WTC11 (cell line): ENCODE data around the gene CCNG1. TPM values are rescaled to one million over a fixed set of nuclear protein-coding genes. Genes with fewer than 3 reads are reported as not detected.

Source experiments
- ATAC-seq: fragments of 200-7000 bp; cut with Tn5 transposase; 2 replicates; pipeline ENCODE4 v1.10.0; 2021; ENCODE audit warnings: mild to moderate bottlenecking, moderate library complexity
- CTCF ChIA-PET: fragments of 300-600 bp; sonication (Branson Sonifier 250); formaldehyde crosslinking; loops from one replicate; lab custom pipeline; 2021; ENCODE audit warnings: antibody characterized with exemption; lab: Charles Lee
- POLR2A ChIA-PET: fragments of 350-600 bp; sonication (Branson Sonifier 250); formaldehyde crosslinking; loops from one replicate; lab custom pipeline; 2021; ENCODE audit warnings: antibody characterized with exemption; lab: Charles Lee
- DNase-seq: peaks from one replicate; pipeline ENCODE4 v3.0.0; 2021; ENCODE audit warnings: low spot score
- H3K27ac Mint-ChIP-seq: 2 replicates; pipeline ENCODE4 v1.8.0; 2021; ENCODE audit warnings: mixed read lengths
- H3K27me3 Mint-ChIP-seq: 2 replicates; pipeline ENCODE4 v1.8.0; 2021; ENCODE audit warnings: low read depth, mild to moderate bottlenecking, moderate library complexity, mixed read lengths
- H3K36me3 Mint-ChIP-seq: 2 replicates; pipeline ENCODE4 v1.8.0; 2021; ENCODE audit warnings: mixed read lengths
- H3K4me1 Mint-ChIP-seq: 2 replicates; pipeline ENCODE4 v1.8.0; 2022; ENCODE audit warnings: mixed read lengths
- H3K4me3 Mint-ChIP-seq: 2 replicates; pipeline ENCODE4 v1.8.0; 2021; ENCODE audit warnings: mild to moderate bottlenecking, moderate library complexity, mixed read lengths
- H3K9me3 Mint-ChIP-seq: 2 replicates; pipeline ENCODE4 v1.8.0; 2021; ENCODE audit warnings: mixed read lengths
- ATF1 ChIP-seq: sonication (generic); formaldehyde crosslinking; IDR thresholded peaks from 2 replicates; pipeline ENCODE4 v1.8.1; 2023; ENCODE audit warnings: mild to moderate bottlenecking, moderate library complexity, missing genetic modification reagents
- FOXP1 ChIP-seq: sonication (generic); formaldehyde crosslinking; IDR thresholded peaks from 2 replicates; pipeline ENCODE4 v1.8.0; 2022; ENCODE audit warnings: missing genetic modification reagents, mild to moderate bottlenecking, moderate library complexity, borderline replicate concordance
- GABPB1 ChIP-seq: sonication (generic); formaldehyde crosslinking; IDR thresholded peaks from 2 replicates; pipeline ENCODE4 v1.8.1; 2023; ENCODE audit warnings: mild to moderate bottlenecking, missing genetic modification reagents
- JUN ChIP-seq: sonication (generic); formaldehyde crosslinking; IDR thresholded peaks from 2 replicates; pipeline ENCODE4 v1.8.0; 2023; ENCODE audit warnings: mild to moderate bottlenecking, missing genetic modification reagents
- OVOL2 ChIP-seq: fragments of 250-450 bp; sonication (Bioruptor Pico); IDR thresholded peaks from 2 replicates; pipeline ENCODE4 v1.9.0; 2021; ENCODE audit warnings: mild to moderate bottlenecking, borderline replicate concordance
- SP1 ChIP-seq: sonication (generic); formaldehyde crosslinking; conservative IDR thresholded peaks from 2 replicates; pipeline ENCODE4 v1.8.1; 2022; ENCODE audit warnings: missing genetic modification reagents
- TEAD4 ChIP-seq: sonication (generic); formaldehyde crosslinking; IDR thresholded peaks from 2 replicates; pipeline ENCODE4 v1.8.0; 2022; ENCODE audit warnings: mild to moderate bottlenecking, missing genetic modification reagents
- ZNF317 ChIP-seq: sonication (generic); formaldehyde crosslinking; IDR thresholded peaks from 2 replicates; pipeline ENCODE4 v1.8.1; 2023; ENCODE audit warnings: low read depth, mild to moderate bottlenecking, moderate library complexity, missing genetic modification reagents, borderline replicate concordance
- ZNF671 ChIP-seq: fragments of 250-450 bp; sonication (Bioruptor Pico); IDR thresholded peaks from 2 replicates; pipeline ENCODE4 v1.8.0; 2021; ENCODE audit warnings: mild to moderate bottlenecking
- total RNA-seq: library from RNA; stranded (reverse); gene quantifications from 3 replicates; pipeline ENCODE4 v1.2.3, GENCODE V29; 2021
- TF ChIP-seq, protein P1 (sequence below): sonication (generic); formaldehyde crosslinking; IDR thresholded peaks from 2 replicates; pipeline ENCODE4 v1.8.1; 2023; ENCODE audit warnings: mild to moderate bottlenecking, missing genetic modification reagents, borderline replicate concordance
- TF ChIP-seq, protein P2 (sequence below): fragments of 250-450 bp; sonication (Bioruptor Pico); IDR thresholded peaks from 2 replicates; pipeline ENCODE4 v2.1.2; 2022; ENCODE audit warnings: mild to moderate bottlenecking, moderate library complexity
- TF ChIP-seq, protein P3 (sequence below): sonication (generic); formaldehyde crosslinking; IDR thresholded peaks from 2 replicates; pipeline ENCODE4 v1.8.1; 2022; ENCODE audit warnings: mild to moderate bottlenecking, missing genetic modification reagents, moderate library complexity, borderline replicate concordance
- TF ChIP-seq, protein P4 (sequence below): sonication (generic); formaldehyde crosslinking; IDR thresholded peaks from 2 replicates; pipeline ENCODE4 v1.8.1; 2023; ENCODE audit warnings: mild to moderate bottlenecking, moderate library complexity, missing genetic modification reagents
- TF ChIP-seq, protein P5 (sequence below): sonication (generic); formaldehyde crosslinking; IDR thresholded peaks from 2 replicates; pipeline ENCODE4 v1.8.0; 2023; ENCODE audit warnings: missing genetic modification reagents, mild to moderate bottlenecking, borderline replicate concordance

The CCNG1 gene
- total RNA-seq, 1 experiment from 2014 or later: 433 TPM

DNA sequence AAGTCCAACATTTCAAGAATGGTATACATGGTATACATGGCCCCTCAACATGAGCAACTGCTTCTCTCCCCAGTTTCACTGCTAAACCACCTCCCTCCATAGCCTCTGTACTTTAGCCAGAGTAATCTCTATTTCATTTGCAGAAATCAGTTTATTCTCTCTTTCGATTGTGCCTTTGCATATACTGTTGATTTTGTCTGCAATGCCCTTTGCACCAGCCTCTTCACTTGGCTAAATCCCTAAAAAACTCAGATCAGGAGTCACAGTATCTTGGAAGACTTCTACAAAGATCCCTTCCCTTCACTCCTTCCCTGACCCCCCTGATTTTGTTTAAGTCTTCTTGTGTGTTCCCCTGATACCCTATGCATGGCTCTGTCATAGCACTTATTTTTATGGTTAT lies 4.9 kb upstream of the CCNG1 start:
- no peak for DNase-seq
- H3K27ac Mint-ChIP-seq: no peak overlapping the region
- CTCF ChIA-PET: no interaction called here
- no peak for ATAC-seq
- peaks cover 20% of the 10 kb centered on the region for H3K4me1 Mint-ChIP-seq
- H3K27me3 Mint-ChIP-seq: no peaks in the 10 kb centered on the region
- POLR2A ChIA-PET: no interaction called here
- H3K36me3 Mint-ChIP-seq: no peaks in the 10 kb centered on the region
- peaks cover 5% of the 10 kb centered on the region for H3K9me3 Mint-ChIP-seq
- no peak overlapping the region for H3K4me3 Mint-ChIP-seq
- TF ChIP-seq GABPB1 (CRISPR knock-in tag) (no peak), ZNF671 (no peak)

DNA sequence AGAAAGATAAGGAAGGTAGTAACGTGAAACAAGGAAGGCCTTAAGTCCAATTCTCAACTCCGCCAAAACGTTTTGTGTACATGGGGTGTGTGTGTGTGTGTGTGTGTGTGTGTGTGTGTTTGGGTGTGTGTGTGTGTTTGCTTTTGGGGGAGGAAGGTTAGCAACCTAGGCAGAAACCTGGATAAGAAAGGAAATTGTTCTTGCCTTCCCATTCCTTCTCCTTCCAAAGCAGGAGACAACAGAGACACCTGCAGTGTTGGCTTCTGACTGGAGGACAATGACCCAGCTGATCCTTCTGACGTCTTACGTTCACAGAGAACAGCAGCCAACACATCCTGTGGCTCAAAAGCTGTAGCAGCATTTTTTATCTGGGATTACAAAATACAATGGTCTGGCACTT lies 4.1 kb upstream of the CCNG1 start:
- TF ChIP-seq SP1: no peak
- TF ChIP-seq TEAD4: no peak
- TF ChIP-seq OVOL2: no peak
- no peak for TF ChIP-seq ZNF317 (CRISPR knock-in tag)
- TF ChIP-seq, protein P1, sequence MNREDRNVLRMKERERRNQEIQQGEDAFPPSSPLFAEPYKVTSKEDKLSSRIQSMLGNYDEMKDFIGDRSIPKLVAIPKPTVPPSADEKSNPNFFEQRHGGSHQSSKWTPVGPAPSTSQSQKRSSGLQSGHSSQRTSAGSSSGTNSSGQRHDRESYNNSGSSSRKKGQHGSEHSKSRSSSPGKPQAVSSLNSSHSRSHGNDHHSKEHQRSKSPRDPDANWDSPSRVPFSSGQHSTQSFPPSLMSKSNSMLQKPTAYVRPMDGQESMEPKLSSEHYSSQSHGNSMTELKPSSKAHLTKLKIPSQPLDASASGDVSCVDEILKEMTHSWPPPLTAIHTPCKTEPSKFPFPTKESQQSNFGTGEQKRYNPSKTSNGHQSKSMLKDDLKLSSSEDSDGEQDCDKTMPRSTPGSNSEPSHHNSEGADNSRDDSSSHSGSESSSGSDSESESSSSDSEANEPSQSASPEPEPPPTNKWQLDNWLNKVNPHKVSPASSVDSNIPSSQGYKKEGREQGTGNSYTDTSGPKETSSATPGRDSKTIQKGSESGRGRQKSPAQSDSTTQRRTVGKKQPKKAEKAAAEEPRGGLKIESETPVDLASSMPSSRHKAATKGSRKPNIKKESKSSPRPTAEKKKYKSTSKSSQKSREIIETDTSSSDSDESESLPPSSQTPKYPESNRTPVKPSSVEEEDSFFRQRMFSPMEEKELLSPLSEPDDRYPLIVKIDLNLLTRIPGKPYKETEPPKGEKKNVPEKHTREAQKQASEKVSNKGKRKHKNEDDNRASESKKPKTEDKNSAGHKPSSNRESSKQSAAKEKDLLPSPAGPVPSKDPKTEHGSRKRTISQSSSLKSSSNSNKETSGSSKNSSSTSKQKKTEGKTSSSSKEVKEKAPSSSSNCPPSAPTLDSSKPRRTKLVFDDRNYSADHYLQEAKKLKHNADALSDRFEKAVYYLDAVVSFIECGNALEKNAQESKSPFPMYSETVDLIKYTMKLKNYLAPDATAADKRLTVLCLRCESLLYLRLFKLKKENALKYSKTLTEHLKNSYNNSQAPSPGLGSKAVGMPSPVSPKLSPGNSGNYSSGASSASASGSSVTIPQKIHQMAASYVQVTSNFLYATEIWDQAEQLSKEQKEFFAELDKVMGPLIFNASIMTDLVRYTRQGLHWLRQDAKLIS (CRISPR knock-in tag): no peak
- TF ChIP-seq ATF1 (CRISPR knock-in tag): no peak
- TF ChIP-seq ZNF671: no peak
- TF ChIP-seq, protein P2, sequence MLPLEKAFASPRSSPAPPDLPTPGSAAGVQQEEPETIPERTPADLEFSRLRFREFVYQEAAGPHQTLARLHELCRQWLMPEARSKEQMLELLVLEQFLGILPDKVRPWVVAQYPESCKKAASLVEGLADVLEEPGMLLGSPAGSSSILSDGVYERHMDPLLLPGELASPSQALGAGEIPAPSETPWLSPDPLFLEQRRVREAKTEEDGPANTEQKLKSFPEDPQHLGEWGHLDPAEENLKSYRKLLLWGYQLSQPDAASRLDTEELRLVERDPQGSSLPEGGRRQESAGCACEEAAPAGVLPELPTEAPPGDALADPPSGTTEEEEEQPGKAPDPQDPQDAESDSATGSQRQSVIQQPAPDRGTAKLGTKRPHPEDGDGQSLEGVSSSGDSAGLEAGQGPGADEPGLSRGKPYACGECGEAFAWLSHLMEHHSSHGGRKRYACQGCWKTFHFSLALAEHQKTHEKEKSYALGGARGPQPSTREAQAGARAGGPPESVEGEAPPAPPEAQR: no peak
- TF ChIP-seq, protein P3, sequence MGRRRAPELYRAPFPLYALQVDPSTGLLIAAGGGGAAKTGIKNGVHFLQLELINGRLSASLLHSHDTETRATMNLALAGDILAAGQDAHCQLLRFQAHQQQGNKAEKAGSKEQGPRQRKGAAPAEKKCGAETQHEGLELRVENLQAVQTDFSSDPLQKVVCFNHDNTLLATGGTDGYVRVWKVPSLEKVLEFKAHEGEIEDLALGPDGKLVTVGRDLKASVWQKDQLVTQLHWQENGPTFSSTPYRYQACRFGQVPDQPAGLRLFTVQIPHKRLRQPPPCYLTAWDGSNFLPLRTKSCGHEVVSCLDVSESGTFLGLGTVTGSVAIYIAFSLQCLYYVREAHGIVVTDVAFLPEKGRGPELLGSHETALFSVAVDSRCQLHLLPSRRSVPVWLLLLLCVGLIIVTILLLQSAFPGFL (CRISPR knock-in tag): no peak
- no peak for TF ChIP-seq FOXP1 (CRISPR knock-in tag)
- TF ChIP-seq JUN (CRISPR knock-in tag): no peak
- TF ChIP-seq, protein P4, sequence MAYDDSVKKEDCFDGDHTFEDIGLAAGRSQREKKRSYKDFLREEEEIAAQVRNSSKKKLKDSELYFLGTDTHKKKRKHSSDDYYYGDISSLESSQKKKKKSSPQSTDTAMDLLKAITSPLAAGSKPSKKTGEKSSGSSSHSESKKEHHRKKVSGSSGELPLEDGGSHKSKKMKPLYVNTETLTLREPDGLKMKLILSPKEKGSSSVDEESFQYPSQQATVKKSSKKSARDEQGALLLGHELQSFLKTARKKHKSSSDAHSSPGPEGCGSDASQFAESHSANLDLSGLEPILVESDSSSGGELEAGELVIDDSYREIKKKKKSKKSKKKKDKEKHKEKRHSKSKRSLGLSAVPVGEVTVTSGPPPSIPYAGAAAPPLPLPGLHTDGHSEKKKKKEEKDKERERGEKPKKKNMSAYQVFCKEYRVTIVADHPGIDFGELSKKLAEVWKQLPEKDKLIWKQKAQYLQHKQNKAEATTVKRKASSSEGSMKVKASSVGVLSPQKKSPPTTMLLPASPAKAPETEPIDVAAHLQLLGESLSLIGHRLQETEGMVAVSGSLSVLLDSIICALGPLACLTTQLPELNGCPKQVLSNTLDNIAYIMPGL: no peak
- TF ChIP-seq, protein P5, sequence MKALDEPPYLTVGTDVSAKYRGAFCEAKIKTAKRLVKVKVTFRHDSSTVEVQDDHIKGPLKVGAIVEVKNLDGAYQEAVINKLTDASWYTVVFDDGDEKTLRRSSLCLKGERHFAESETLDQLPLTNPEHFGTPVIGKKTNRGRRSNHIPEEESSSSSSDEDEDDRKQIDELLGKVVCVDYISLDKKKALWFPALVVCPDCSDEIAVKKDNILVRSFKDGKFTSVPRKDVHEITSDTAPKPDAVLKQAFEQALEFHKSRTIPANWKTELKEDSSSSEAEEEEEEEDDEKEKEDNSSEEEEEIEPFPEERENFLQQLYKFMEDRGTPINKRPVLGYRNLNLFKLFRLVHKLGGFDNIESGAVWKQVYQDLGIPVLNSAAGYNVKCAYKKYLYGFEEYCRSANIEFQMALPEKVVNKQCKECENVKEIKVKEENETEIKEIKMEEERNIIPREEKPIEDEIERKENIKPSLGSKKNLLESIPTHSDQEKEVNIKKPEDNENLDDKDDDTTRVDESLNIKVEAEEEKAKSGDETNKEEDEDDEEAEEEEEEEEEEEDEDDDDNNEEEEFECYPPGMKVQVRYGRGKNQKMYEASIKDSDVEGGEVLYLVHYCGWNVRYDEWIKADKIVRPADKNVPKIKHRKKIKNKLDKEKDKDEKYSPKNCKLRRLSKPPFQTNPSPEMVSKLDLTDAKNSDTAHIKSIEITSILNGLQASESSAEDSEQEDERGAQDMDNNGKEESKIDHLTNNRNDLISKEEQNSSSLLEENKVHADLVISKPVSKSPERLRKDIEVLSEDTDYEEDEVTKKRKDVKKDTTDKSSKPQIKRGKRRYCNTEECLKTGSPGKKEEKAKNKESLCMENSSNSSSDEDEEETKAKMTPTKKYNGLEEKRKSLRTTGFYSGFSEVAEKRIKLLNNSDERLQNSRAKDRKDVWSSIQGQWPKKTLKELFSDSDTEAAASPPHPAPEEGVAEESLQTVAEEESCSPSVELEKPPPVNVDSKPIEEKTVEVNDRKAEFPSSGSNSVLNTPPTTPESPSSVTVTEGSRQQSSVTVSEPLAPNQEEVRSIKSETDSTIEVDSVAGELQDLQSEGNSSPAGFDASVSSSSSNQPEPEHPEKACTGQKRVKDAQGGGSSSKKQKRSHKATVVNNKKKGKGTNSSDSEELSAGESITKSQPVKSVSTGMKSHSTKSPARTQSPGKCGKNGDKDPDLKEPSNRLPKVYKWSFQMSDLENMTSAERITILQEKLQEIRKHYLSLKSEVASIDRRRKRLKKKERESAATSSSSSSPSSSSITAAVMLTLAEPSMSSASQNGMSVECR (CRISPR knock-in tag): no peak
- Mint-ChIP-seq H3K9me3 (no peaks in the 10 kb centered on the region), H3K4me1 (peaks cover 21% of the 10 kb centered on the region), H3K36me3 (peaks cover 4% of the 10 kb centered on the region), H3K4me3 (no peak overlapping the region), H3K27me3 (no peaks in the 10 kb centered on the region), H3K27ac (no peak overlapping the region)
- ChIA-PET POLR2A (no interaction called here), CTCF (no interaction called here)
- ATAC-seq (no peak), DNase-seq (no peak)
